Smooth muscle cell of the coronary artery (primary cell): ENCODE results near the gene RGS19. TPM values are rescaled to one million over a fixed set of nuclear protein-coding genes. Genes with fewer than 3 reads are reported as not detected.

ENCODE experiments used
- total RNA-seq: library from RNA; depleted of rRNA; stranded (reverse); fragments of >200 nt; gene quantifications from 2 replicates; pipeline ENCODE4 v1.2.3, GENCODE V29; 2014; ENCODE audit warnings: low replicate concordance

RGS19 gene, protein sequence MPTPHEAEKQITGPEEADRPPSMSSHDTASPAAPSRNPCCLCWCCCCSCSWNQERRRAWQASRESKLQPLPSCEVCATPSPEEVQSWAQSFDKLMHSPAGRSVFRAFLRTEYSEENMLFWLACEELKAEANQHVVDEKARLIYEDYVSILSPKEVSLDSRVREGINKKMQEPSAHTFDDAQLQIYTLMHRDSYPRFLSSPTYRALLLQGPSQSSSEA
- total RNA-seq, result 5.6 and 11.7 TPM in 2 replicates

GRCh38 chr20:64079273-64080012 is at the start of gene RGS19:
Gene RGS19 (minus strand): TSS chr20:64079518. CDS start chr20:64076886, 2,632 bp downstream.

DNA sequence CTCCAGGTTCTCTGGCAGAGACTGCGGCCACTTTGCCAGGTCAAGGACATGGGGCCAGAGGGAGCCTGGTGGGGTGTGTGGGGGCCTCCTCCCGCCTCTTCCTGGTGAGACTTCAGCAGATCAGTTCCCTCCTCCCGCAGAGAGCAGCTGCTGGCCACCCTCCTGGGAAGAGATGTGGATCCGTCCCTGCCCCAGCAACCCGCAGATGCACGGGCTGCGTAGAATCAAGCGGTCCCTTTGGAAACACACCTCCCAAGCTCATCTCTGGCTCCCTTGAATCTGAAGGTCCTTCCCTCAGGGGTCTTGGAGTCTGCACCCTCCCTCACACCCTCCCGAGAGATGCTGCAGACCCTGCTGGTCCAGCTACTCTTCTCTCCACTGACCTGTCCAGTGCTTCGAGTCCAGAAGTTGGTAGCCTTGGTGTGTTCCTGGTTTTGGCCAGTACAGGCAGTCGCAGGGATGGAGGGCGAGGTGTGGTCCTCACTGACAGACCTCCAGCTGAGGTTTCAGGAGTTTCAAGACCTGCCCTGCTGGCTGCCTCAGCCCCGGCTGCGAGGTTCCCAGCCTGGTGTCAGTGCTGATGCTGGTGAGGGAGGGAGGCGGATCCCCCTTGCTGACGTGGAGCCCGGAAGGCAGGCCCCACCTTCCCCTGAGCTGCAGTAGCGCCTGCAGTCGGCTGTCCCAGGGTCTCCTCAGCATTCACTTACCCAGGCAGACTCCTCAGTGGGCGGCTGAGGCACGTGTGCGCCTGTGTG is 27.8 kb upstream of the RGS19 start, which contains the start of gene NPBWR2:
Gene NPBWR2 (minus strand): TSS at position 585 of the 755 bp plus-strand sequence. CDS start 734 bp downstream, outside the sequence.

DNA sequence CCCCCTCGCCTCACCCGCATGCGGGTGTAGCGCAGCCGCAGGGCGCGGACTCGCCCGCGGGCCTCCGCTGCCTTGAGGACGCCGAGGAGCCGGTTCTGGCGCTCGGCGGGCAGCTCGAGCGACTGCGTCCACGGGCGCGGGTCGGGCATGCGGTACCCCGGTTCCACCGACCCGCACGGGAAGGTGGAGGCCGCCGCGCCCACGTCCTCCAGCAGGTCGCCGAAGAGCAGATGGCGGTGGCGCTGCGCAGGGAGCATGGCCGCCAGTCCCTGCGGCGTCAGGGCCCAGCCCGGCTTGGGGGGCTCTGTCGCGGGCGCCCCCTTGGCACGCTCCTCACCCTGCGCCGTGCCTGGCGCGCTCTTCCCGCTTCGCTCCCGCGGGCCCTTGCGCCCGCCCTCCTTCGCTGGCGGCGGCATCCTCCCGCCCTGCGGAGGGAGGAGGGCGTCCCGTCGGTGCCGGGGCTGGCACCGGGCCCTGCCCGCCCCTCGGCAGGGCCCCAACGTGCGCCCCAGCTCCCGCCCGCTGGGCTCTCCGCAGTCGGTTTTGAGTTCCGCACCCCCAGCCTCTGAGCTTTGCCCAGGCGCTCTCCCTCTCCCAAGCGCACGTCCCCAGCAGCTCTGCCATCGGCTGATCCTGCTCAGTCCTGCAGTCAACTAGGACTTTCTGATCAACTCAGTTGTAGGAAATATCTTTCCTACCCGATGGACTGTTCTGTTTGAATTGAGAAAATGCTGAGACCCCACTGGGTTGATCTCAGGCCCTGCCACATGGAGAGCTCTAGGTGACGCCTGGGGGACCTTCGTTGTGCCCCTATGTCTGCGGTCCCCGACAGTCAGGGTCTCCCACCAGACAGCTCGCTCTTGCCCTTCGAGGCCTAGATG is 4.7 kb upstream of the RGS19 start, which contains the start of gene LKAAEAR1:
Gene LKAAEAR1 (minus strand): TSS at position 595 of the 881 bp plus-strand sequence. CDS start 179 bp downstream, at position 416.

GRCh38 chr20:64080013-64080812 is 895 bp upstream of the RGS19 start, which contains the start of gene OPRL1:
Gene OPRL1 (plus strand): TSS chr20:64080082. CDS start chr20:64092721, 12,639 bp downstream.

GRCh38 chr20:64062596-64063388 is 16.5 kb downstream of the RGS19 start, which contains the start of gene TCEA2:
Gene TCEA2 (plus strand): TSS chr20:64063198. CDS start chr20:64063313, 115 bp downstream.

GRCh38 chr20:64049060-64049877 is 30.0 kb downstream of the RGS19 start, which contains the start of gene SOX18:
Gene SOX18 (minus strand): TSS chr20:64049639. CDS start chr20:64049516, 123 bp downstream.

GRCh38 chr20:64035933-64036345 is 43.4 kb downstream of the RGS19 start, which contains the start of gene C20orf204:
Gene C20orf204 (plus strand): TSS chr20:64036182. CDS start chr20:64036324, 142 bp downstream.

Other genes starting within 250 kb of the RGS19 start
- 4.8 and 5.6 TPM in 2 replicates for gene ZBTB46, start 248.3 kb downstream of the RGS19 start, total RNA-seq
- gene ABHD16B, start 218.0 kb downstream of the RGS19 start, total RNA-seq, result not detected in 2 replicates
- 84.7 and 110 TPM in 2 replicates for gene TPD52L2, start 214.2 kb downstream of the RGS19 start, total RNA-seq
- 43.3 and 54.3 TPM in 2 replicates for gene DNAJC5, start 184.4 kb downstream of the RGS19 start, total RNA-seq
- 20.6 and 21.0 TPM in 2 replicates for gene UCKL1, start 123.1 kb downstream of the RGS19 start, total RNA-seq
- 4.1 and 6.9 TPM in 2 replicates for gene ZNF512B, start 109.6 kb downstream of the RGS19 start, total RNA-seq
- gene SAMD10, start 99.9 kb downstream of the RGS19 start, total RNA-seq, result 0.23 and 0.45 TPM in 2 replicates
- 61.0 and 84.8 TPM in 2 replicates for gene PRPF6, start 98.4 kb downstream of the RGS19 start, total RNA-seq
- gene C20orf204, start 43.3 kb downstream of the RGS19 start, total RNA-seq, result 0.23 and 0.45 TPM in 2 replicates
- gene SOX18, start 29.9 kb downstream of the RGS19 start, total RNA-seq, result 0.08 and 0.12 TPM in 2 replicates
- gene TCEA2, start 16.3 kb downstream of the RGS19 start, total RNA-seq, result 30.6 and 40.5 TPM in 2 replicates
- gene OPRL1, start 564 bp upstream of the RGS19 start, total RNA-seq, result 1.5 and 2.3 TPM in 2 replicates
- not detected in 2 replicates for gene LKAAEAR1, start 4.9 kb upstream of the RGS19 start, total RNA-seq
- not detected in 2 replicates for gene NPBWR2, start 28.0 kb upstream of the RGS19 start, total RNA-seq
- not detected in 2 replicates for gene MYT1, start 84.9 kb upstream of the RGS19 start, total RNA-seq
- 33.0 and 41.3 TPM in 2 replicates for gene PCMTD2, start 176.2 kb upstream of the RGS19 start, total RNA-seq